HPDE6-E6E7 (cell line): ENCODE results near the gene INSIG2.

ENCODE experiments used
- DNase-seq: peaks from one replicate; pipeline ENCODE4 v3.0.0; 2011; ENCODE audit warnings: missing footprints; ENCODE audit errors: extremely low spot score

Gene INSIG2

DNA sequence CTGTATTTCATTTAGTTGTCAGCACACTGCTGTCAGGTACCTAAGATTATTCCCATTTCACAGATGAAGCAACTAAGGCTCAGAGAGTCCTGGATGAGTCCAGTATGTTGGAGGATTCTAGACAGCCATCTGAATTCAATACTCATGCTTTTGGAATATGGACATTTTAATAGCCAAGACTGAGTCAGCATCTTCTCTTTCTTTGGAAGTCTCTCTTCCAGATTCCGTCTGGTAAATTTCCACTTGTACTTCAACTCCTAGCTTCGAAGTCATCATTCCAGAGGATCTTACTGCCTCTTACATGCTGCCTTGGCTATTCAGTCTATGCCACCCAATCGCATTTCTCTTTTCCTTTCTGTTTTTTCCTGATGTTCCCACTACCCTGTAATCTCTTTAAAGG is 40.6 kb downstream of the INSIG2 start:
- DNase-seq = no peak

DNA sequence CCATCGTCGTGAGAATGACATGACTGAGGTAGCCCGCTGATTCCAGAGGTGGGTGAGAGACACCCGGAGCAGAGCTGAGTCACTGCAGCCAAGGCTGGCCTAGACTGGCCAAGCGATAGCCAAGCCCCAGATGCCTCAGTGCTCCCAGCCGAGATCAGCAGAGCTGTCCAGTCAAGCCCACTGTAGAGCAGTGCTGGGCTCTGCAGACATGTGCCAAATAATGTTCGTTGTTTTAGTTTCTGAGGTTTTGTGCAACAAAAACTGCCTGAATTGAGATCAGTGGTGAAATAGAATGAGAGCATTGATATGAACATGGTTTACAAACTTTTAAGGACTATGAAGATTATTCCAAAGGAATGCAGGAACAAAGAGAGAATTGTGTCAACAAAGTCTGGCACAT is 42.1 kb downstream of the INSIG2 start:
- no peak for DNase-seq

DNA sequence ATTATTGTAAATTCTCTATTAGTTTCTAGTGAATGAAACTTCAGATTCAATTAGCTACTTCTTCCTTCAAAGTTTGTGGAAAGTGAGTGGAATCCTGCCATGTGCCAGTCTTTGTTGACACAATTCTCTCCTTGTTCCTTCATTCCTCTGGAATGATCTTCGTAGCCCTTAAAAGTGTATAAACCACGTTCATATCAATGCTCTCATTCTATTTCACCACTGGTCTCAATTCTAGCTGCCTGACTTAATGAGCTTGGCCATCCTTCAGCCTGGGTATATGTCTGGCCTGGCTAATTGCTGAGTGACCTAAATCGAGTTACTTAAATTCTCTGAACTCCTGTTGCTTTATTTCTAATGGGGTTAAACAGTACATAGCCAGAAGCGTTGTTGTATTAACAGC is 43.5 kb downstream of the INSIG2 start:
- no peak for DNase-seq

DNA sequence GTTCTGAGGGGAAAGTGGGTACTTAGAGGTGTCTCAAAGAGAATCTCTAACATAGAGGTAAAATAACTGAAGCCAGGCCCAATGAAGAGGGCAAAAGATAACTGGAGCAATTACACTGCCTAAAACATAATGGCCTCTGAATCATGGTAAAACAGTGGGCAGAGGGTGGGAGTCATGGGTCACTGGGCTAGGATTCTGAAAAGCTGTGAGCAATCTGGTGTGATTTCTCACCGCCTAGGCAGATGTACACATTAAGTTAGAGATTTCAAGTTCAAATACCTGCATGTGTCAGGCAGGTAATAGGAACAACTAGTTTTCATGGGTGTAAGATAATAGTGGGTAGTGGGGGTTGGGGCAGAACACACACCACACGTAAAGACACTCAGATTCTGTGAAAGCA is 45.6 kb downstream of the INSIG2 start:
- no peak for DNase-seq

DNA sequence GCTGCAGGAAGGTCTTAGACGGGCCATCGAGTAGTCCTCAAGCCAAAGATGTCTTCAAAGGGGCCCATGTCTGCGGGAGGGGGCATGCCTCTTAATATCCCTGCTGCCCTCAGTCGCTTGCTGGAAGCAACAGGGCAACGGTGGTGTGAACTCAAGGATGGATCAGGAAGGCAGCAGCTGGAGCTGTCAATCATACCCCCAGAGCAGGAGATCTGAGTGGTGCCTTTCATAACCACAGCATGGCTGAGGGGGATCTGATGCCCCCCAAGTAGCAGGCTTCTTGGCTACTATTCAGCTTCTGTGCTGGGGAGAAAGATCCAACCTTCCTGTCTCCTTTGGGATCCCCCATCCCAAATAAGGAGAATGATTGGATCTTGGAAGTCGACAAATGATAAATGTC is 46.4 kb downstream of the INSIG2 start:
- no peak for DNase-seq

DNA sequence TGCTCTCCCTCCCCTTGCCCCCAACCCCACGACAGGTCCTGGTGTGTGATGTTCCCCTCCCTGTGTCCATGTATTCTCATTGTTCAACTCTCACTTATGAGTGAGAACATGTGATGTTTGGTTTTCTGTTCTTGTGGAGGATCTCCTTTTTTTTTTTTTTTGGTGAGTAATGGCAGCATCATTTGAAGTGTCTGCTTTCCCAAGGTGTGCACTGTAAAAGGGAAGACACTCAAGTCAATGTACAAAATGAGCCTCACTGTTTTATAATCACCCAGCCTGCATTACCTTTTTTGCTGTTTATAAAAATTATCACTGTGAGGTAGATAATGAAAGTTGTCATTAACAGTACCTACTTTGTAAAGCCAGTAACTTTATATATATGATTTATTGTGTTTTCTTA is 56.9 kb downstream of the INSIG2 start:
- DNase-seq = no peak

DNA sequence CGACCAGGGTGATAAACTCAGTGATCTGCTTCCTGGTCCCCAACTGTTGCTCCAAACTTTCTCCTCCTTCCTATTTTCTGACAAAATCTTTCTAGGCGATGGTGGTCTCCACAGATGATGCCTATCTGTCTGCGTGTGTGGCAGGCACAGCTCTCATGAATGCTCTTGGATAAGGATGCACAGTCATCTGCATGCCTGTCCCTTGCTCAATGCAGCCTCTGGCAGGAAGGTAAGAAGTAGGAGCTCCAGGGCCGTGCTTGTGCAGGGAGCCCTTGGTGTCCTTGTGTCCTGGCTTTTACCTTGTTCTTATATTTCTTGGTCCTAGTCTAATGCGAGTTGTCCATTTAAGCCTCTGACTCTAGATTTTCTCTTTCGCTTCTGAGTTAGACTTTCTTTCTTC is 57.5 kb downstream of the INSIG2 start:
- DNase-seq = no peak

DNA sequence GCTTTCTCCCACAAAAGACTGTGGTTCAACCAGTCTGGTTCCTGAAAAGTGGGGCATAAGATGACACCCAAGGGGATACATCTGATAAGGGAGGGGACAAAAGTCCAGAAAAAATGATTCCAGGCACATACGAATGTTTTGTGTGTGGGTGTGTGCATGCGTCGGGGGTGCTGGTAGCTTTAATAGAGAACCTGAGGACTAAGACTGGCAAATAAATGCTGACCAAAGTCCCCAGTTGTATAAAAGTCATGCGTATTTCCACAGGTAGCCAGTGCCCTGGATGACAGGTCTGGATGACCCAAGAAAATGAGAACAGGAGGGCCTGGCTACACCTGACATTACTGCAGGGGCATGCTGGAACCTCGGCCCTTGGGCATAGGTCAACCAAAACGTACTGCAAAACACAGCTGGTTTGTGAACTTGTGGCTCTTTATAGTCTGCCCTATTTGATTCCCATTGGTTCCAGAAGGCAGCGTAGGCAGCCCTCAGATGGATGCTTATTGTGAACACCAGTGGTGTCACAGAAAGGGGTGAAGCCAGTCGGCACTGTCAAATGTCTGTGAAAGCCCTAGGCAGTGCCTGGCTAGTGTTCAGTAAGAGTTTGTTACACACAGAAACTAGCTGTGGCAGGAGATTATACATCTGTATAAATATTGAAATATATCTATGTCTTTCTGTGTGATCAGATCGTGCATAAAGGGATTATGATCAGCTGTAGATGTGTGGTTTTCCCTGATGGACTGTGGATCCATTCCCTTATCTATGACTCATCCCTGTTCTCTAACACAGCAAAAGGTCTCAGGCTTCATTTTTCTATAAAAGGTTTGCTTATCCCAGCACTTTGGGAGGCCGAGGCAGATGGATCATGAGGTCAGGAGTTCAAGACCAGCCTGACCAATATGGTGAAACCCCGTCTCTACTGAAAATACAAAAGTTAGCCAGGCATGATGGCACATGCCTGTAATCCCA is 58.3 kb downstream of the INSIG2 start:
- no peak for DNase-seq

DNA sequence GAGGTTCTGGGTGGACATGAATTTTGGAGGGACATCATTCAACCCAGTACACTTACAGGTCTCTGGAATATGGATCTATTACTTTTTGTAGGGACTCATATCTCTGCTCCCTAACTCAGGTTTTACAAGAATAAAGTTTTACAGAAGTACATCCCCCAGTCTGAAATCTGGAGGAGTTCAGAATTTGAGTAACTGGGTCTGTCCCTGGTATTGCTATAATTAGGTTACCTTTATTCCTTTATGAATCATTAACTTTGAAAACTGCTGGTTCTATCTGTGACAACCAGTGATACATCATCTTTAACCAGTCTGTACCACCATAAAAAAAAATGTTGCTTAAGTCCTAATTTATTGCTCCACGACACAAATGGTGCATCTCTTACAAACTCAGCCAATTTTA is 59.9 kb downstream of the INSIG2 start:
- DNase-seq = no peak

DNA sequence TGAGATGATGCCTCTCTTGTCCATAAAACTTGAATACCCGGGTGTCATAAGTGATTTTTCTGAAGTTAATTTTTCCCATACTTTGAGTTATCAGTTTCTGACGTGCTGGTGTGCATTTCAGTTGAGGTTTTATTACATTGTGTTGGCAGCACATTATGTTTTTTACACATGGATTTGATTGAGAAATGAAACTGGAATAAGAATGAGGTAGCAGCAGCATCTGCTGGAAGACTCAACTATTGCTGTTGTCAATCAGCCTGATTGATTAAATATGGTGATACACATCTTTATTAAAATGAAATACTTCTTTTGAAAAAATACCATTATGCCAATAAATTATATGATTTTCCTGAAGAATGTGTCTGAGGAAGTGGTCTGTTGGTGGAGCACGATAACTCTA is 60.5 kb downstream of the INSIG2 start:
- DNase-seq = no peak

DNA sequence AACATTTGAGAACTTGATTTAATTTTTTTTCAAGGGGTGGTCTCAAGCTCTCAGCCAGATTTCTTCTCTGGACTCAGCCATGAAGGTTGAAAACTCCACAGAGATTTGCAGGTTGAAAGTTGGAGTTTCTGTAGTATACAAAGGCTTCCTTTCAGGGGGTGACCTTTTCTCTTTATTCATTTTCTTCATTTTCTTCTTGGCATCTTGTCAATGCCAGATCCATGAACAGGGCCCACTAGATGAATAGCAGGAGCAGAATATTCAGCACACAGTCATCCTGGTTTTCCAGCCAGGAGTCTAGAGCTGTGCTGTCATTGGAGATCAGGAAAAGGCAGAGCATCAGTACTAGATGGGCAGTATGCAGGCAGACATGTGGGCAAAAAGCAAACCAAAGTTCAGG is 62.0 kb downstream of the INSIG2 start:
- no peak for DNase-seq

DNA sequence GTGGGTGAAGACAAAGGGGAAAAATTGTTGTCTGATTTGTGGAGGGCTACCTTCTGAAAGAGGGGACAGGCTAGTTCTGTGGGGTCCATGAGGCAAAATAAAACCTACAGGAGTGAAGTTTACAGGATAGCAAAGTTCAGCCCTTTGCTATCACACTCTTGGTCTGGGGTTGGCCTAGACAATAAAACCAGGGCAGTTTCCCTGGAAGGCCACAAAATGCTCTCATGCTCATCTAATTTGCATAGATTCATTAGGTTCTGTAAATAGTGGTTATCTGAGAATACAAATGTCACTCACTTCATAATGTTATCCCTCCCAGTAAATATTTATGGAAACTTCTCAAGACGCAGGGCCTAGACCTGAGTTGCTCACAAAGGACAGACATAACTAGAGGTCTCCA is 63.6 kb downstream of the INSIG2 start:
- no peak for DNase-seq

DNA sequence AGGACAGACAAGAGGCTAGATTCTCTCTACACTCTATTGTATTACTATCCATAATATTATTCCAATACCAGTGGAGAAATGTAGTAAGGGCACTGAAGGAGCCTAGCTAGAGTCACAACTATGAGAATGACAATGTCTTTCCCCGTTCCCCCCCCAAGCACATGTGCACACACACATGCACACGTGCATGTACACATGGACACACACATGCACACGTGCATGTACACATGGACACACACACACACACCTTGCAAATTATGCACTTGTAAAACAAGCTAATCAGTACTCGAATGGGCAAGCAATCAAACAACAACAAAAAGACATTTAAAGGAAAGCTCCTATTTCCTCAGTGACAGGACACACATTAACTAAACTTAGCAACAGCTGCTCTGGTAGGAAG is 65.2 kb downstream of the INSIG2 start:
- DNase-seq = no peak

DNA sequence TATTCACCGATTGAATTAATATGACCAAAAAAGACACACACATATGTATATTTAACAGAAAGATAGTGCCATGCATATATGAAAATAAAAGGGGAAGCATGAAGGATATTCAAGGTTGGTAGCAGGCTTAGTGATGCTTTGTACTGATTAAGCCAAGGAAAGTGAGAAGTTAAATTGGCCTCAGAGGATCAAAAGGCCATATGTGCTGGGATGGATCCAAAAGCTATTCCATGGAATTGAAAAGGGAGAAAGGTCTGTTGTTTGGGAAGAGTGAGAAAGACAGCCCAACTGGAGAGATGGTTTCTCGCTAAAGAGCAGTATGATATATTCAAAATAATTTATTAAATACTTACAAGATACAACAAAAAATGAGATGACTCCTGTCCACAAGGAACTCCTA is 65.9 kb downstream of the INSIG2 start:
- no peak for DNase-seq
